ENCODE results near the gene BCAS1. TPM values are rescaled to one million over a fixed set of nuclear protein-coding genes. Genes with fewer than 3 reads are reported as not detected.

The BCAS1 gene
- total RNA-seq, 1 experiment from 2014 or later, result 0.17 TPM

GRCh38 chr20:53993310-53993709 is 77.1 kb downstream of the BCAS1 start:
- H3K27me3 ChIP-seq (ENCODE audit: insufficient read depth, low read length), result no peaks in the 10 kb centered on the region
- CTCF ChIA-PET, result no interaction called here

More at GRCh38 chr20:53993310-53993709, 77.1 kb downstream of the BCAS1 start:
- no TSS peak for BruUV-seq (replicated peaks)
- no peak overlapping the region for H3K9ac ChIP-seq (ENCODE audit: low read length)
- H4K20me1 ChIP-seq (ENCODE audit: insufficient read depth), result no peaks in the 10 kb centered on the region
- H3K36me3 ChIP-seq (ENCODE audit: control insufficient read depth in 1 of 2, insufficient read depth in 2 of 2, low read length in 2 of 2), result no peaks in the 10 kb centered on the region
- TF ChIP-seq SRF (IDR thresholded peaks at IDR 0.05; ENCODE audit: low read depth) (no peak), EZH2 (IDR thresholded peaks at IDR 0.05) (no peak), CBX3 (IDR thresholded peaks at IDR 0.05; ENCODE audit: low read depth) (no peak), TCF7L2 (IDR thresholded peaks at IDR 0.05; ENCODE audit: borderline replicate concordance, extremely low read depth, insufficient read depth, insufficient read length) (no peak), EZH2phosphoT487 (IDR thresholded peaks at IDR 0.05; ENCODE audit: borderline replicate concordance) (no peak), POLR2A (IDR thresholded peaks at IDR 0.05; ENCODE audit: borderline replicate concordance, extremely low read depth, insufficient read depth, insufficient read length) (no peak), YY1 (IDR thresholded peaks at IDR 0.05; ENCODE audit: extremely low read depth, insufficient replicate concordance, low read depth, low read length) (no peak), CTCF (IDR thresholded peaks at IDR 0.05 in 2 of 3, conservative IDR thresholded peaks at IDR 0.05 in 1 of 3; ENCODE audit: borderline replicate concordance in 1 of 3, insufficient read depth in 1 of 3, low read depth in 2 of 3, low read length in 2 of 3) (no peak), POLR2AphosphoS5 (IDR thresholded peaks at IDR 0.05; ENCODE audit: low read depth, low read length) (no peak), FOSL1 (IDR thresholded peaks at IDR 0.05; ENCODE audit: low read depth) (no peak), CEBPB (IDR thresholded peaks at IDR 0.05; ENCODE audit: low read depth) (no peak), JUND (IDR thresholded peaks at IDR 0.05) (no peak)
- TF ChIP-seq, protein P1, sequence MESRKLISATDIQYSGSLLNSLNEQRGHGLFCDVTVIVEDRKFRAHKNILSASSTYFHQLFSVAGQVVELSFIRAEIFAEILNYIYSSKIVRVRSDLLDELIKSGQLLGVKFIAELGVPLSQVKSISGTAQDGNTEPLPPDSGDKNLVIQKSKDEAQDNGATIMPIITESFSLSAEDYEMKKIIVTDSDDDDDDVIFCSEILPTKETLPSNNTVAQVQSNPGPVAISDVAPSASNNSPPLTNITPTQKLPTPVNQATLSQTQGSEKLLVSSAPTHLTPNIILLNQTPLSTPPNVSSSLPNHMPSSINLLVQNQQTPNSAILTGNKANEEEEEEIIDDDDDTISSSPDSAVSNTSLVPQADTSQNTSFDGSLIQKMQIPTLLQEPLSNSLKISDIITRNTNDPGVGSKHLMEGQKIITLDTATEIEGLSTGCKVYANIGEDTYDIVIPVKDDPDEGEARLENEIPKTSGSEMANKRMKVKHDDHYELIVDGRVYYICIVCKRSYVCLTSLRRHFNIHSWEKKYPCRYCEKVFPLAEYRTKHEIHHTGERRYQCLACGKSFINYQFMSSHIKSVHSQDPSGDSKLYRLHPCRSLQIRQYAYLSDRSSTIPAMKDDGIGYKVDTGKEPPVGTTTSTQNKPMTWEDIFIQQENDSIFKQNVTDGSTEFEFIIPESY (IDR thresholded peaks at IDR 0.05; ENCODE audit: extremely low read depth, insufficient replicate concordance, low read length), result no peak
- RAD21 ChIA-PET (ENCODE audit: low non-redundant PET in 1 of 2, low total read pairs in 2 of 2, uncharacterized antibody in 2 of 2, unreplicated experiment in 2 of 2), result no interaction called here
- no peaks in the 10 kb centered on the region for H3K79me2 ChIP-seq (ENCODE audit: insufficient read depth, low read length)
- ATAC-seq, result no peak
- H3K4me2 ChIP-seq (ENCODE audit: low read length), result no peak overlapping the region
- no peaks in the 10 kb centered on the region for H3K9me3 ChIP-seq (ENCODE audit: control insufficient read depth in 1 of 2, insufficient read depth in 1 of 2, low read depth in 1 of 2, low read length in 2 of 2)
- no peak overlapping the region for H3K27ac ChIP-seq (ENCODE audit: low read depth, low read length)
- no peak overlapping the region for H3K4me3 ChIP-seq (replicated peaks in 1 of 2; ENCODE audit: low read depth in 1 of 2, low read length in 2 of 2)
- POLR2A ChIA-PET, result no interaction called here
- H3K4me1 ChIP-seq (ENCODE audit: control insufficient read depth in 1 of 2, insufficient read depth in 2 of 2, low read length in 2 of 2), result no peaks in the 10 kb centered on the region
- no peak for DNase-seq (ENCODE audit: low read depth, low spot score)
- H2AFZ ChIP-seq (ENCODE audit: low read depth, low read length, poor library complexity, severe bottlenecking), result no peak overlapping the region
- intact Hi-C loops (cut with micrococcal nuclease), result no loop called here
- no peaks in the 10 kb centered on the region for H3K9me2 ChIP-seq (ENCODE audit: insufficient read depth)
